NCI-H1694 treated with DMSO at 0.1 percent for 48 hours (cell line): ENCODE measurements around the gene PAQR9.

Experiments used
- DNase-seq: peaks from one replicate; lab custom pipeline; 2025; lab: John Stamatoyannopoulos, UW

The PAQR9 gene

DNA sequence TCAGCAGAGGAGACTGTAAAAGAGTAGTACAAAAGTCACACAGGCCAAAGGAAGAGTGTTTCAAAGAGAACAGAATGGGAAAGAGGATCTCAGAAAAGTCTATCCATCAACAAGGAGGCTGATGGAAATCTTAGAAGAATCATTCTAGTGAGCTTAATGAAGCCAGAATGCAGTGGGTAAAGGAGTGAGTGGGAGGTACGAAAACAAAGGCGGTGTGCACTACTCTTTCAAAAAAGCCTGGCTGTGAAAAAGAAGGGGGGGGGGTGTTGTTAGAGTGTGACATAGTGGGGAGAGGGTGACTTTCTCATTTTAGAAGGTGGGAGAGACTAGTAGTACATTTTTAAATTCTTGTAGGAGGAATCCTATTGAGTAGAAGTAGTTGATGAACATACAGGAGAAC is 11.7 kb downstream of the PAQR9 start:
- no peak for DNase-seq

DNA sequence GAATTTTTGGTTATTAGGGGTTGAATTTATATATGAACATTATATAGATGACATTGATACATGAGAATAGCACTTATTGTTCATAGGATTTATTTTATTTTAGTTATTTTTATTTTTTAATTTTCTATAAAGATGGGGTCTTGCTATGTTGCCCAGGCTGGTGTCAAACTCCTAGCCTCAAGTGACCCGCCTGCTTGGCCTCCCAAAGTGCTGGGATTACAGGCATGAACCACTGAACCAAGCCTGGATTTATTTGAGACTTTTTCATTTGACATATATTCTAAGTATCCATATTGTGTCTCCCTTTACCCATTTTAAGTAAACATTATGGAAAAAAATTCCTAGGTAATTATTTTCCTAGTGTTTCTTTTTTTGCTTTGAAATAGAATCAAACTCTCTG is 12.5 kb downstream of the PAQR9 start:
- DNase-seq, result no peak

DNA sequence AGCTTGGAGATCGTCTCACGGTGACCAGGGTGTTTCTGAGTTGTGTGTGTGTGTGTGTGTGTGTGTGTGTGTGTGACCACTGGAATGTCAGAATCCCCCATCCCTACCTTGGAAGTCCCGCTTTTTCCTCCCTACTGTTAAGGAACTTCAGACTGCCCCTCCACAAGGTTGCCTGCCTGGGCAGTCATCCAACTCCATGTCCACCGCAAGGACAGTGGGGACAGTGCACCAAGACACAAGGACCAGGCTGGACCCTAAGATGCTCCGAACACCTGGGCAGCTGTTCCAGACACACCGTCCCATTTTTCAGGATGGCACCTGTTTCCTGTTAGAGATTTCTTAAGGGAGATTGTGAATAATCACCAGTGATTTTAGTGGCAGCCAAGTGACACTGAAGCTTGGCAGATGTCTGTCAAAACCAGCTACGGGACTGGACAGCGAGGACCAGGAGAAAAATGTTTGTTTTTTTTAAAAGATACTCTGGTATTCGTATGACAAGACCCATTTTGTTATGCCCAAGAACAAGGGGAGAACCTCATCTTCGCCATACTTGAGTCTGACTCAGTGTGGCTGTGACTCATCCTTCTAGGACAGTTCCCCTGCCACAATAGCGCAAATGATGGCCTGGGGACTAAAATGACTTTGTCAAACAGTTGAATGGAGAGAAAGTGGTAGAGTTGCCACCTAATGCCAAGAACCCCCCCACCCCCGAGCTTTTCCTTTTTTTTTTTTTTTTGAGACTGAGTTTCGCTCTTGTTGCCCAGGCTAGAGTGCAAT is 15.5 kb downstream of the PAQR9 start:
- DNase-seq, result no peak

DNA sequence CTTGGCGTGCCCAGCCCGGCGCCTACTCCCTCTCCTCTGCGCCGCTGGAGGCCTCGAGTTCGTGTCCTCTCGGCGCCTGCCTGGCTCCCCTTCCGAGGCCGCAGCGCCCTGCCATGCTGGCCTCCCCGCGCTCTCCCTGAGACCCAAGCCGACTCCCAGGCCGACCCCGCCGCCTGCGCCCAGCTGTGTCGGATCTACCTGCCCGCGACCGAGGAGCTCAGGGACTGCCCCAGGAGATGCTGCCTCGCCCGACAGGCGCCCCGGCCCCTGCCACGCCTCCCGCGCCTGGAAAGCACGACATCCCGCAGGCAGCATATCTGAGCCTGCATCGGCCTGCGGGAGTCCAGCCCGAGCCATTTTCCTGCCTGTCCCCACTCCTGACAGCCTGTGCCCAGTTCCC is 16.1 kb downstream of the PAQR9 start:
- no peak for DNase-seq

DNA sequence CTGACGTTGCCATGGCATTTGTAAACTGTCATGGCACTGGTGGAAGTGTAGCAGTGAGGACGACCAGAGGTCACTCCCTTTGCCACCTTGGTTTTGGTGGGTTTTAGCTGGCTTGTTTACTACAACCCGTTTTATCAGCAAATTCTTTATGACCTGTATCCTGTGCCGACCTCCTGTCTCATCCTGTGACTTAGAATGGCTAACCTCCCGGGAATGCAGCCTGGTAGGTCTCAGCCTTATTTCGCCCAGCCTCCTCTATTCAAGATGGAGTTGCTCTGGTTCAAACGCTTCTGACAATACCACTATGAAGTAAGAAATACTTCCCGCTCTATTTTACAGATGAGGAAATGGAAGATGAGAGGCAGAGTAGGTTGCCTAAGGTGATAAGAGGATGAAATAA is 16.6 kb downstream of the PAQR9 start:
- DNase-seq, result no peak

DNA sequence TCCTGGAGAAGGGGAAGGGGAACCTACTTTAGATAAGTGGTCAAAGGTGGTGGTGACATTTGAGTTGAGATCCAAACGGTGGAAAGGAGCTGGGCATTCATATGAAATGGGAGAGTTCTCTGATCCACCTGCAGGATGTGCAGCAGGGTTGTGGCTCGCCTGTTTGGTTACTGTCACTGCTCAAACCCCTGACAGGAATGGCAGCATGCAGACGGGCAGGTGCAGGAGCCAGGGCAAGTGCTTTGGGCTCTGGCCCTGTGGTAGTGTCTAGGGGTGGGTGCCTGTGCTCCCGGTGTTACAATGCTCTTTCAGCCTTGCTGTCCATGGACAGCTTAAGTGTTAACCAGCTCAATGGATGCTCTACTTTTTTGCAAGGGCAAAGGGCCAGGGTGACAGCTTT is 18.5 kb downstream of the PAQR9 start:
- DNase-seq, result no peak

DNA sequence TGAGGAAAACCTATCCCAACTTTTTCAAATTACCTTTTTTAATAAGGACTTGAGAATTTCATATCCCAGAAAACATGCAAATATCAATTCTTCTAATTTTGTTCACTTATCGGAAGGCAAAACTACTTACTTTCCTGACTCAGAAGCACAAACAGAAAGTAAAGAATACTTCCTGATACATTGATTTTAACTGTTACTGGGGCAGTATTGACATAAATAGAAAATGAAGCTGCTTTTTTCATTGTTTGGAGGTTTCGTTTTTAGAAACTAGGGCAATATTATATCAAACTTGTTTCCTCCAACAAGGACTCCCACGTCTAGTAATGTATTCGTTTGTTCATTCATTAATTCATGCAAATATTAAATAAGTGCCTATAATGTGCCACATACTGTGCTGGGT is 19.1 kb downstream of the PAQR9 start:
- DNase-seq, result no peak

DNA sequence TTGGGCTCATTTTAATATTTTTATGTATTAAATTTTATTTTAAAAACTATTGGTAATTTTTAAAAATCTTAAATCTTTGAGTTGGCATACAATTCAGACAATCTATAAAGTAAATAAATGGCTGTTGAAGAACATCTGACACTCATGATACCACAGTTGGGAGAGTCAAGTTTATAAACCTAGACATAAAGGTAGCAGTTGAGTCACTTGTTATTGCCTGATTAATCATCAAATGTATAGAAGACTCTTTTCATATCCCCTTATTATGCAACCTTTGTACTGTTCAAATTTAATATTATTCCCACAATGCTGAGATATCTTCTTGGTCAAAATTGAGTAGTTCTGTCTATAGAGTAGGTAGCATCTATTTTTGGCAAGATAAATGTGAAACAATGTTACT is 19.6 kb downstream of the PAQR9 start:
- no peak for DNase-seq

DNA sequence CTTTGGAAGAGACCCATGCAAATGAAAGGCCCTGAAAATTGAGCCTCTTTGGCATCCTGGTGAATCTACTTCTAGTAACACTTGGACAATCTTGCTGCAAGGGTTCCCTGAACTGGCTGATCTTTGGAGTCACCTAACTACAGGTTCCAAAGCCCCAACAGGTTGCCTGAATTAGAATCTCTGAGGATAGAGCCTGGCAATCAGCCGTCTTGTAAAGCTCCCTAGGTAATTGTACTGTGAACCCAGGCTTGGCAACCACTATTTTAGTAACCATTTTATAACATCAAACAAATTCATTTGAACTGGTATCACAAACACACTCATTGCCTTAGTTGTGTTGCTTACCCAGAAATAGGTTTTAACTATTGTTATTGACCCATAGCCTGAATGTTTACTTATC is 20.1 kb downstream of the PAQR9 start:
- DNase-seq, result no peak

DNA sequence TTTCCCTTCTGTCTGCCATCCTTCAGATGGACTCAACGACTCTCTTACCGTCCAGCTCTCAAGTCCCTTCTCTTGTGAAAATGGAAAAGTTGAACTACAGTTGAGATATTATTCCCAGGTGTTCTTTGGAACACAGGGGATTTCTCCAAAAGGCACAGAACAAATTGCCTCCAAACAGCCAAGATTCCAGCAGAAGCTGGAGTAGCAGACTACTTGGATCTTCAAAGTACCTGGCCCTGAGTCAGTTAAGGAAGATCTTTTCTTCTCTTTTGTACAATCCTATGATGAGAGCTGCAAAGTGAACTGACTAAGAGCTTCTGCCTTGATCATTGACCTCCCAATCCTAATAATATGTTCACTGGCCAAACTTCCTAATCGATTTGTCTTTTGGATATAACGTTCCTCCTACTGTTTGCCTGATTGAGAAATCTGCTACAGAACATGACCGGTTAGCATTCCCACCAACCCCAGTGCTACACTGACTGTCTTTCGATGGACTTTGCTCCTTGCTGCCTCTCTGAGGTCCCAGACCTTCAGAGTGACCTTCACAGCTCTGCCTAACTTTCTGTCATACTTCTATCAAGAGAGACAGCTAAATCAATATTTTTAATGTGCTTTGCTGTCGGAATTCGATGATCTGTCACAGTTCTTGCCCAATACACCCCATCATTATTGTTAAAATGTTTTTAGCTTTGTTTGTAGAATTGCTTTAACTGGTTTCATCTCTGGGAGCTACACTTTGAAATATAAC is 21.9 kb downstream of the PAQR9 start:
- no peak for DNase-seq

DNA sequence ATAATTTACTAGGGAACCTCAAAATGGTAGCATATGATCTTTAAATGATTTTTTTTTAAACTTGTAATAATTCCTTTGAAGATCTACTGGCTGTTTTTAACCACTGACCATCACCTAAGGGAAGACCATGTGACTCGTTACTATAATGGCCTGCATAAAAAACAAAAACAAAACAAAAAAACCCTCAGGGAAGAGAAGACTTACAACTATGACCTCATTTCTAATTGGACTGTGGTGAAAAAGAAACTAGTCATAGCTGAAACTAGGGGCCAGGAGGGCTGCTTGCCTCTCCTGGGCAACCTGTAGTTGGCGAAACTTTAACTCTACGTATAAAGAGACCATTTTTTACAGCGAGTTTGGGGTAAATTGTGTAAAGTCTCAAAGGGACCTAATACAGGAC is 23.0 kb downstream of the PAQR9 start:
- no peak for DNase-seq

DNA sequence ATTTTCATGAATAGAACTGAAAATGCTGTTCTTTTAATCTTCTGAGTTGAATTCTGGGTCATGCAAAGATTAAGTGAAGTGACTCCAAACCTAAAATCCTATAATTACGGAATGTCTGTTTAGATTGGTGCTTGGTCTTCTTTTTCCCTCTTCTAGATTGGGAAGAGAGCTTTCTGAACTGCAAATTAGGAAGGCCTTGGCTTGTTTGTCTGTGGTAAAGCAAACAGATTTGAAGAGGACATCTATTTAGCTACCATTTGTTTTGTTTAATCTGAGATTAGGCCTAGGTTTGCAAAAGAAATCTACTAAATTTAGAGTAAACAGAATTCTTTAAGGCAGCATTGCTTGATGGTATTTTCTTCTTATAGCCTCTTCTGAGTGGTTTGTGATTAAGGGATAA is 23.5 kb downstream of the PAQR9 start:
- no peak for DNase-seq

DNA sequence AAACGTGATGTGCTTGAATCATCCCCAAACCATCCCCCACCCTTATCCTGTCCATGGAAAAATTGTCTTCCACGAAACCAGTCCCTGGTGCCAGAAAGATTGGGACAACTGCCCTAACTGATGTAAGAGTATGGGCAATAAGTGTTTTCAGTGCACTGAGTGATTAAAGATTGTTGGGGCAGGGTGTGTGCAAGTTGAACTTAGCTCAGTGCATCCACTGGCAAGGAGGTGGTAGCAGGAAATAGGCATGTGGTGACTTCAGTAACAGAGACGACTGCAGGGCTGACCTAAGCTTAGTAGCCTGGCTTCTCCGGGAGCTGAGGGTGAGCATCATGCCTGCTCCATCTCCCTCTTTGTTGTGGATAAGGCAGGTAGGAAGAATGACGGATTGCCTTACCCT is 27.5 kb downstream of the PAQR9 start:
- DNase-seq, result no peak

DNA sequence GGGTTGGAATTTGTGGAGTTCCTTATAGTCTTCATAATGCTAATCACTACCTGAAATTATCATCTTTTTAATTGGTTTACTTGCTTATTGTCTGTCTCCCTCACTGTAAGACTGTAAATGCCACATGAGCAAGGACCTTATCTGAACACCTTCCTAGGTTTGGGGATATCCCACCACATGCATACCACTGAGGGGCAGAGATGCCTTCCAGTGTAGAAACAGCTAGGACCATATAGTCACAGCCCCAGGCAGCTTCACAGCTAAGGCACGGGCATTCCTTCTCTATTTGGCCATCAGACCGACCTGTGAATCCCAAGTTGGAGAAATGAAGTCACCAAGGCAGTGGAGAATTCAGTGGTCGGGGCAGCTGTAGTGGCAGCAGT is 28.6 kb downstream of the PAQR9 start:
- DNase-seq, result no peak

DNA sequence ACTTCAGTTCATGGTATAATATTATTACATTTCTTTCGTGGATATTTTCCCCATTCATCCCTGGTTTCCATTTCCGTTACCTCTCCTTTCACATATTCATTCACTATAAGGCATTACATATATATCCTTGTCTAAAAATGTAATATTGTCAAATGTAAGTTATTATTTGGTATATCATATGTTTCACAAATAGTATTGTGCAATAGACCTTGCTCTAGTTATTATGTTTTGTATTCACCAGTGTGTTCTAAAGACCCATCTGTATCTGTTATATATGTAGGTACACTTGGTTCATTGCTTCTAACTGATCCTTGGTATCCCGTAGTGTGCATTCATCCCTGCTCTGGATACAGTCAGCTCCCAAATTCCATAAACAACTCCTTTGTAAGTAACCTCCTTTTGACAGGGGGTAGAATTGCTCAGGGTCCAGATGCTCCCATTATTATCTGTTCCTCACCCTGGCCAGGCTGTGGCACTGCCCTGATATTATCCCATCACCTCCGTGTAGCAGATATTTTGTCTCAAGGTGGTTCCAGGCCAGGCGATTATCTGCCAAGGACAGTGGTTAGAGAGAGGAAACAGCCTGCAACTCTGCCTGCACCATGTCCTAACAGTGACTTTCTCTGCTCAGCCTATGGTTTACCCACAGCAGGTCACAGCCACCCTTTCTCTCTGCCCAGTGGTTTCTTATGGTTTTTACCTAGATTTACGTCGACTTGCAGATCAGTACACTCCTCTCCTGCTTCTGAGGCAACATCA is 29.2 kb downstream of the PAQR9 start:
- no peak for DNase-seq

DNA sequence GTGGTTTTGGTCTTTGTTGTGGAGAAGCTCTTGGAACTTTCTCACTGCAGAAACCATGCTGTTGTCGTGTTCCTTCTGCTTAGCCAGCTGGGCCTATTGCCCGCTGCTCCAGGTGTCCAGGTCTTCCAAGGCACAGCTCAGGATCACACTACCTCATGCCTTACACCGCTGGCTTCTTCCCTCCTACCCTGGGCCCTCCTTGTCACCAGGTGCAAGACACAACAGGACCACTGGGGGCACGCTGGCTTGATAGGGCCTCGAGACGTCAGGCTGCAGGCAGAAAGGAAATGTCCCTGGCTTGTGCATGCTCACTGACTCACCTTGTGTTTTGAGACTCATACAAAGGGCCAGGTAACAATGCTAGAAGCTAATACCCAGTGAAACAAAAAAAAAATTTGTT is 32.3 kb downstream of the PAQR9 start:
- no peak for DNase-seq

DNA sequence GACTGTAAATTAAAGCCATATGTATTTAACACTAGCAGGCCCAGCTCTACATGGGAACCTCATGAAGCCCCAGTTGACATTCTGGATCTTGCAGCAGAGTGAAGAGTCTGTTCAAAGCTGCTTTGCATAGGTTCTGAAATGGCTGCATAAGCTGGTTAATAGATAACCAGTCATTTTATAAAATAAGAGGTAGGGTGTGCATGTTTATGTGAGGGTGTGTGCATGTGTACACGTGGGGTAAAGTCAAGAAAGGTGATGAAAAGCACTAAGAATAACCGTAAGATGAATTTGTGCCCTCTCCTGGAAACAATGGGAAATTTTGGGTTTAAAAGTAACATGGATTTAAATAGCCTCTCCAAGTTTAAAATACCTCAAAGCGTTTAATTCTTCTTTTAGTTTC is 33.0 kb downstream of the PAQR9 start:
- no peak for DNase-seq

DNA sequence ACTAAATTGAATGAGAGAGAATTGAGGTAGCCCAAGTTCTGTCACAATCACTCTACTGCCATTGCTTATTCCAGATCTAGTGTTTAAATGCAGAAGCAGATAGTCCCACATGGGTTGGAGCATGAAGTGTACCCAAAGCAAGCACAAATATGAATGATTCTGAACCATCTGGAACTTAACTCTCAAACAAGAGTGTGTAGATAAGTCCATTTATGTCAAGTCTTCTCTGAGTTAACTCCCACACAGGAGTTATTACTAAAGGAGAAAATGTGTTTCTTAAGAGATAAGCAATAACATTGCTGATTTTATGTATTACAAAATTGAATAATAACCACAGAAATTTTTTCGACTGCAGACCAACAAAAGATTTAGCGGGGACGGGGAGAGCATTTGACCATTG is 33.6 kb downstream of the PAQR9 start:
- no peak for DNase-seq

DNA sequence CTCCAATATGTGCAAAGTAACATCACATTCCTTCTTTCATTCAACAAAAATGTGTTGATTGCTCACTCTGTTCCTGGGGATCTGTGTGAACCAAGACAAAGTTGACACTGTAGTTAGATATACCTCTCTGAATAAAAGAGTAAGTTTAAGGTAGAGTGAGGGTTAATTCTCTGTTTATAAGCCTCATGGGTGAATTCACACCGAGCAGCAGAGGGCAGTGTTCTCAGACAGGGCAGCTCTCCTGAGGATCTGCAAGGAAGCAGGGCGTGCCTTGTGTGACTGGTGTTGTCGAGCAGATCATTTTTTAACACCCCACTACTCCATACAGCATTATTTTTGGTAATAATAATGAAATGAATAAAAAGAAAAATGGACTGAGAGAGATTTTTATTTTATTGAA is 34.4 kb downstream of the PAQR9 start:
- peak; percentile 12 for DNase-seq

DNA sequence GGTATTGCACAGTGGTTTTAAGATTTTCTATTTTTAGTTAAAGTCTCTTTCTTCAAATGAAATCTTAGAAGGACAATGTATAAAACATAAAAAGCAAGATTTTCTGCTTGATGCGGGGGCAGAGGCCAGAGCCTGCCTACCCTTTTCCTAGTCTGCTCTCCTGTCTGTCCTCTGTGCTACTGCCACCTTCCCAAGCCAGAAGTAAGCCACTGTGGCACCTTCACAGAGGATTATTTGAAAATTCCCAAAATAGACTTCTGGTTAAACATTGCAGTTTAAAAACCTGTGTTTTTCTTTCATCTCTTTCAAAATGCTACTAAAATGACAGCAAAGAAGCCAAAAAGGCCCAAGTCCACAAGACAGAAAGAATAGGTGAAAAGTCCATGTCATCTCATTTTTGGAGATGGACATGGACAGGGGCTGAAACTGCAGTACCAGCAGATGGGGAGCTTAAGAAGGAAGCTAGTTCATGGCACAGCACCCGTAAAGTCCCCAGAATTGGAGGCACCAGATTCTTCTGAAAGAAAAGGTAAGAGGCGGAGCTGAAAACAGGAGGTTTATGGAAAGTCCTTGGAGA is 37.0 kb downstream of the PAQR9 start:
- no peak for DNase-seq

DNA sequence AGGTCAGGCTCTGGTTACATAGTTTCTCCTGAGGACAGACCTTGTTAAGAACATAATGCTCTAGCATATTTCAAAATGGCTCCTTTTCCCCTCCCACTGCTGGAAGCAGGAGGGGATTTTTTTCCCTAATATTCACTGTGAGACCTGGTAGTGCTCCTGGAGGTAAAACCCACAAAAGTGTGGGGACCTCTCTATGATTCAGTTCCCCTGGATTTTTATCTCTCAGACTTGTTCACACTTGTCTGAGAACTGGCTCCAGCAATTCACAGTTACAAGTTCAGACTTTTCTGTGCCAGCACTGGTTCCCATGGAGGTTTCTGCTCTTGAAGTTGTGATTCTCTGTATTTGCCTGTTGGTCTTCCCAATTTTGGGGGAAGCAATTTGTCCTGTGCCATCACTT is 38.3 kb downstream of the PAQR9 start:
- DNase-seq, result no peak

DNA sequence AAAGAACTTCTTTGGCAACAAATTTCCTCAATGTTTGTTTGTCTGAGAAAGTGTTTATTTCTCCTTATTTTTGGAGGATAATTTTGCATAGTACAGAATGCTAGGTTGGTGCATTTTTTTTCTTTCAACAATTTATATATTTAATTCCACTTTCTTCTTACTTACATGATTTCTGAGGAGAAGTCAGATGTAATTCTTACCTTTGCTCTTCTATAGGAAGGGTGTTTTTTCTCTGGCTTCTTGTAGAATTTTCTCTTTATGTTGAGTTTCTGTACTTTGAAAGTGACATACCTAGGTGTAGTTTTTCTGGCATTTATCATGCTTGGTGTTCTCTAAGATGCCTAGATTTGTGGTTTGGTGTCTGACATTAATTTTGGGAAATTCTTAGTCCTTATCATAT is 39.8 kb downstream of the PAQR9 start:
- no peak for DNase-seq

DNA sequence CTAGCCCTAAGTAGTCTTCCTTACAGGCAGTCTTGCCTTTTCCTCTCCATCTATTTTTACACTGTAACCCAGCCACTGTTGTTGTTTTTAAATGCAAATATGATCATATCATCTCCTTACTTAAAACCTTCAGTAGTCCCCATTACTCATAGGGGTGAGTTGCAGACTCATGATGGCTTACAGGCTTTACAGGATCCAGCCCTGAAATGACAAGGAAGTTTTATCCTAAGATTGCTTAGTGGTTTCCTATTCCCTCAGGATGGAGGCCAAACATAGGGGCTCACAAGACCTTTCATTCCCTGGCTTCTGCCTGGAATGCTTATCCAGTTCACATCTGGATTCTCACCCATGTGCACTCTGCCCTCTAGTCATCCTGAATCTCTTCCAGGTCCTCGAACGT is 46.9 kb downstream of the PAQR9 start:
- DNase-seq, result no peak
